Daoy (cell line): ENCODE measurements around the gene BTBD1. TPM values are rescaled to one million over a fixed set of nuclear protein-coding genes. Genes with fewer than 3 reads are reported as not detected.
"Not testable (repeated sequence)": the region's sequence is repeated elsewhere in the genome, so short reads cannot be mapped to it uniquely, and the experiment has no call there.

ENCODE experiments used
- DNase-seq: peaks from one replicate; pipeline ENCODE4 v3.0.0-alpha.2; 2015; ENCODE audit warnings: low read depth
- total RNA-seq: library from RNA; depleted of rRNA; stranded (reverse); fragments of >200 nt; shearing (Covaris generic); gene quantifications from 2 replicates; pipeline ENCODE4 v1.2.3, GENCODE V29; 2014

The BTBD1 gene
- total RNA-seq, 1 experiment from 2014 or later, result 102 TPM

DNA sequence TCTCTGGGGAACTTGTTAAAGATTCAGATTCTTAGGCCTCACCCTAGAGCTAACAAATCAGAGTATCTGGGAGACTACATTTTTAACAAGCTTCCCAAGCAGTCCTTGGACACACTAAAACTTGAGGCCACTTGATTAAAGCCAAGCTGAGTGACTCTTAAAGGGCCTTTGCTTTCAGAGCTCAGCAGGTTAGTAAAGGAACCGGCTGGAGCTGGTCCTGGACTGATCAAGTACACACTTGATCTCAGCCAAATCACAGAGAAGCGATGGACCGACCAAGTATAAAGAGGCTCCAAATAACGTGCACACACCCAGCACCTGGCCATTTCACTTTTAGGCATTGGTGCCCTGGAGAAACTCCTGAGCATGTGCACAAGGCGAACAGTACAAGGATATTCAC is 27.5 kb upstream of the BTBD1 start:
- DNase-seq, result no peak

DNA sequence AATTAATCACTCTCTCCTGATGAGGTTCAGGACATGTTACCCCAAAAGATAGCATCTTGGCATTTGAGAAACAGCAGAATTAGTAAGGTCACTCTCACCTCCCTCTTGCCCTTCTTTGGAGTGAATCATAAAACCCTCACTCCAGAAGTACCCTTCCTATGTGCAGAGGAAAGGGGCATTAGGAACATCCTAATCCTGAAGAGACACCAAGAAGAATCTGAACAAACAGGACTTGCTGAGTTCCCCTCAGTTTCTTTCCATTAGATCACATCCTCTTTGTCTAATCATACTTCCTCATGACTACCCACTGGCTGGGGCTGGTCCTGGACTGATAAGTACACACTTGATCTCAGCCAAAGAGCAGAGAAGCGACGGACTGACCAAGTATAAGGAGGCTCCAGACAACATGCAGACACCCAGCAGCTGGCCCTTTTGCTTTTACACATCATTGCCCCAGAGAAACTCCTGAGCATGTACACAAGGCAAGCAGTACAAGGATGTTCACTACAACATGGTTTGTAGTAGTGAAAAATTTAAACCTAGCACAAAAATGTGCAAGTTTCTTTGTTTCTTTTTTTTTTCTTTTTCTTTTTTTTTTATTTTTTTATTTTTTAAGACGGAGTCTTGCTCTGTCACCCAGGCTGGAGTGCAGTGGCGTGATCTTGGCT is 25.4 kb upstream of the BTBD1 start:
- DNase-seq, result no peak

DNA sequence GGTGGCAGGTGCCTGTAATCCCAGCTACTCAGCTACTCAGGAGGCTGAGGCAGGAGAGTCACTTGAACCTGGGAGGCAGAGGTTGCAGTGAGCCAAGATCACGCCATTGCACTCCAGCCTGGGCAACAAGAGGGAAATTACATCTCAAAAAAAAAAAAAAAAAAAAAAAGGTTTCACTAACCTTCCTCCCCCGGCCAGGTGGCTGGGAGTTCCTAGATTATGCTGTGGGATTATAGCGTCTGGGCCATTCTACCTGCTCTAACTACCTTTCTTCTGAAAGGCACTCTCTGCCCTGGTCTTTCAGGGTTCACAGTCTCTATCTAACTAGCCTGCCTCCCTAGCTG is 24.9 kb upstream of the BTBD1 start:
- DNase-seq, result not testable (repeated sequence)

DNA sequence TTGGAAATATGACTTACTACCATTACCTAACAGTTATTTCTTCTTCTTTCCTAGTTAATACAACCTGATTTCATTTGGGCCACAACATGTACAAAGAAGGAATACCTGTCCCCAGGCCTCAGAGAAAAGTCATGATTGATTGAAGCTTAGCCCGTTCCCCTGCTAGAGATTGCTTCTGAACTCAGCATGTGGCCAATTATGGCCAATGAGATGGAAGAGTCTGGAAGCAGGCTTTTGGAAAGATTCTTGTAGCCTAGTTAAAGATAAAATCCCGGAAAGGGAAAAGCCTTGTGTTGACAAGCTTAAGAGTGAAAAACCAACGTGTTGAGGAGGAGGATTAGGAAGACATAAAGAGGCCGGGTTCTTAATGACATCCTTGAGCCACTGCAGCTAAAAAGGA is 23.4 kb upstream of the BTBD1 start:
- DNase-seq, result no peak

- DNase-seq, result no peak
Observed at GRCh38 chr15:83088876-83089275, 21.8 kb upstream of the BTBD1 start.

- no peak for DNase-seq
Observed at GRCh38 chr15:83087576-83087975, 20.5 kb upstream of the BTBD1 start.

- DNase-seq, result not testable (repeated sequence)
Observed at GRCh38 chr15:83085864-83086552, 19.0 kb upstream of the BTBD1 start.

GRCh38 chr15:83085461-83085860 is 18.4 kb upstream of the BTBD1 start:
- not testable (repeated sequence) for DNase-seq

GRCh38 chr15:83082730-83083386 is 15.8 kb upstream of the BTBD1 start:
- no peak for DNase-seq

- DNase-seq, result no peak
Observed at GRCh38 chr15:83081256-83082014, 14.4 kb upstream of the BTBD1 start.

DNA sequence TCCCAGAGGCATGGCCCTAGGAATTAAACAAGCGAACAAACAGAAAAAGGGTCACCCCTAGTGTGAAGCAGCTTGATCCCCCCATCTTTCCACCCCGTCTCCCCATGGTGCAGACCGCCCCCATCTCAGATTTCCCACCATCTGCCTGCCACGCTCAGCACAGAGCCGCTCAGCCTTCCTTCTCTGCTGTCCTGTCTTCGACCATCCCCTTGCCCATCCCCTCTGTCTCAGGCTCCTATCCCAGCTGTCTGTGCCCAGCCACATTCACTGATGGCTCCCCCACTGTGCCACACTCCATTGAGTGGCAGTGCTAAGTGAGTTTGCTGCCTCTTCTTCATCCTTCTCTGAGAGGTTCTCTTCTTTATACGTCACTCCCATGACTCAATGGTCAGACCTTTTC is 11.7 kb upstream of the BTBD1 start:
- no peak for DNase-seq

DNA sequence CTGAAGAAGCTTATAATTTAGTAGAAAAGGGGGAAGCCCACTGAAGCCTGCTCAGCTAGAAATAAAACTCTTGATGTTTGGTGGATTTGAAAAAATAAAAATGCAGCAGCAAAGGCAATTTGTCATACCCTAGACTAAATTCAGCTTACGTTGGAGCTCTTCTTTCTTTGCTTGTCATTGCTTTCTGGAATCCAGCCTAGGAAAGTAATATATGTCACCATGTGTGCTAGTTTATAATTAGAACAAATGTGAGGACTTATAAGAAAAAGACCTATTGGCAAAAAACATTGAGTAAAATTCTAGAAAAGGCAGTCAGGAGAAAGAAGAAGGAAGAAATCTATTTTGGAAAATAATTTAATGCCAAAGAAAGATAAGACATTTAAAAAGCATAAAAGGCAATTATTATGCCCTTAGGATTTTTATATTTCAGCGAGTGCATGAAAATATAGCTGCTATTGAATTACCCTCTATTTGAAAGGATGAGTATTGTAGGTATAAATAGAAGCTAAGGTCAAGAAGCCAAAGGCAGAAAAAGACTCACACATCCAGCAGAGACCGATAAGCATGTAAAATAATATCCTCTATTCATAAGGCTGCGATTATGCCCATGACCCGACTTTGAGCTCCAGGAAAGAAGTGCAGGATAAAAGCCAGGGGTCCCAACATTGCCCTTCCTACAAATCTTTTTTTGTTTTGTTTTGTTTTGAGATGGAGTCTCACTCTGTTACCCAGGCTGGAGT is 10.6 kb upstream of the BTBD1 start:
- DNase-seq, result no peak

DNA sequence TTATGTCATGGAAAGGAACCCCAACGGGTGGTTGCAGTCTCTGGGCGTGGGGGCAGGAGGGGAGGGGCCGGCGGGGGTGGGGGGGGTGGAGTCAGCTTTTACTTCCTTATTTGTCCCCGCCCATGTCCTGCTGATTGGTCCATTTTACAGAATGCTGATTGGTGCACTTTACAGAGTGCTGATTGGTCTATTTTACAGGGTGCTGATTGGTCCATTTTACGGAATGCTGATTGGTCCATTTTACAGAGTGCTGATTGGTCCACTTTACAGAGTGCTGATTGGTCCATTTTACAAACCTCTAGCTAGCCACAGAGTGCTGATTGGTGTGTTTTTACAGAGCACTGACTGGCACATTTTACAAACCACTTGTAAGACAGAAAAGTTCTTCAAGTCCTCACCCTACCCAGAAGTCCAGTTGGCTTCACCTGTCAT is 2.2 kb upstream of the BTBD1 start:
- peak; percentile 13 for DNase-seq

DNA sequence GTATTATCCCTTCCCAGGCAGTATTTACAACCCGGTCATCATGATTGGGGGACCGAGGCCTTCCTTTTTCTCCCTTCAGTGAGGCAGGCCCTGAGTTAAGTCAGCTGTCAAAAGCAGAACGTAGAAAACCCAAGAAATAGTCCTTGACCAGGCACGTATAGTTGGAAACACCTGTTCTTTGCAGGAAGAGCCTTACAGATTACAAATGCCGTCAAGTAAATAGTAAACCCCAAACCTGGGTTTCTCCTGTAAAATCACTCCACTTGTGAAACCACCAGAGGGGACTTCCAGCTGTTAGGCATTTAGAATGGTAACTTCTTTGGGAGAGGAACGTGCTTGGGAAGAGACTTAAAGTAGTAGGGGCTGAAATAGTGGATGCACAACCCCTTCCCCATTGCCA is 1.0 kb upstream of the BTBD1 start:
- no peak for DNase-seq

GRCh38 chr15:83067638-83067962 is 548 bp upstream of the BTBD1 start:
- DNase-seq, result no peak

DNA sequence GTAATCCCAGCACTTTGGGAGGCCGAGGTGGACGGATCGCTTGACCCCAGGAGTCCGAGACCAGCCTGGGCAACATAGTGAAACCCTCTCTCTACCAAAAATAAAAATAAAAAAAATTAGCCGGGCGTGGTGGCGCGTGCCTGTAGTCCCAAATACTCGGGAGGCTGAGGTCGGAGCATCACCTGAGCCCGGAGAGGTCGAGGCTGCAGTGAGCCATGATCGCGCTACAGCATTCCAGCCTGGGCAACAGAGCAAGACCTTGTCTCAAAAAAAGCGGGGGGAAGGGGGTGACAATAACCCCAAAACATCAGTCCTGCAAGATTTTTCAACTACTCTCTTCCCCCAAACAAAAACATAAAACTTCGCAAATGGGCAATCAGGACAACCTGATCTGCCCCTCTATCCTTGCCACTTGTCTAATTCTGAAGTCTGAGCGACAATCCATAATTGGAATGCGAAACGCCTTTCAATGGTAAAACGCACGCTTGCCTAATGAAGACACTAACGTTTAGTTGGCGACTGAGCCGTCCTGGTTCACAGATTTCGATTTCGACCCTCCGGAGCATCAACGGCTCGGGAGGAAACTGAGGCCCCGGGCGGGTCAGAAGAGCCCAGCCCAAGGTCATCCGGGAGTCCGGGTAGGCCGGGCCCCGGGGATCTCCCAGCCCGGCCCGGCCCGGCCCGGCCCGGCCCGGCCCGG is 868 bp downstream of the BTBD1 start:
- DNase-seq, result peak; percentile 6

- DNase-seq, result no peak
Observed at GRCh38 chr15:83065431-83065830, 1.6 kb downstream of the BTBD1 start.

- no peak for DNase-seq
Observed at GRCh38 chr15:83064859-83065258, 2.2 kb downstream of the BTBD1 start.

- no peak for DNase-seq
Observed at GRCh38 chr15:83063551-83063950, 3.5 kb downstream of the BTBD1 start.

GRCh38 chr15:83062768-83063180 is 4.3 kb downstream of the BTBD1 start:
- no peak for DNase-seq

DNA sequence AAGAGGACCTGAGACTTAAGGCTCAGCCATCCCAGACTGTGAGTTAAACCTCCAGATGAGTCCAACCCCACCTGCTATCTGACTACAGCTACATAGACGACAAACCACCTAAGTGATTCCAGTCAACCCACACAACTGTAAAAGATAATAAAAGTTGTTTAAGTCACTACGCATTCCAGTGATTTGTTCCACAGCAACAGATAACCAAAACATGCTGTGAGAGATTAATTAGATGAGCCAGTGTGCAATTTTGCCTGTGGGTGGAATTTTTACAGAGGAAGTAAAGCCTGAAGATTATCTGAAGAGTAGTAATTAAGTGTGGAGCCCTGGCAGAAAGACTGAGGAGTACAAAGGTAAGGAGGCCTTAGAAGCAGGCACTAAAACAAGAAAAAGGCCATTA is 5.4 kb downstream of the BTBD1 start:
- peak; percentile 27 for DNase-seq
